HG02973 (cell line): ENCODE results near the gene OGG1.
A peak's percentile ranks its signal among the peaks of the same experiment; 100 is the strongest.

ENCODE experiments used
- ATAC-seq: cut with Tn5 transposase; IDR thresholded peaks from one replicate; pipeline ENCODE4 v1.9.1; 2021; ENCODE audit warnings: moderate library complexity; ENCODE audit not compliant: unreplicated experiment

Gene OGG1

GRCh38 chr3:9749645-9750555 lies at the start of gene OGG1:
OGG1 (plus strand) TSS chr3:9749952; CDS start chr3:9750287, 335 bp downstream.
- peak; percentile 87 for ATAC-seq

GRCh38 chr3:9700536-9700935 lies 49.2 kb upstream of the OGG1 start:
- ATAC-seq: no peak

- ATAC-seq: no peak
Measured at GRCh38 chr3:9701006-9701405, 48.7 kb upstream of the OGG1 start.

GRCh38 chr3:9701711-9702110 lies 48.0 kb upstream of the OGG1 start:
- ATAC-seq: no peak

- ATAC-seq: no peak
Measured at GRCh38 chr3:9703240-9703639, 46.5 kb upstream of the OGG1 start.

- ATAC-seq: no peak
Measured at GRCh38 chr3:9703736-9704346, 45.9 kb upstream of the OGG1 start, which contains the start of gene CPNE9. CPNE9 (plus strand) TSS chr3:9703833; CDS start chr3:9703997, 164 bp downstream.

GRCh38 chr3:9704347-9705322 lies 45.1 kb upstream of the OGG1 start:
- no peak for ATAC-seq

- no peak for ATAC-seq
Measured at GRCh38 chr3:9710174-9710739, 39.5 kb upstream of the OGG1 start.

- no peak for ATAC-seq
Measured at GRCh38 chr3:9712415-9712814, 37.3 kb upstream of the OGG1 start.

- ATAC-seq: no peak
Measured at GRCh38 chr3:9713142-9713541, 36.6 kb upstream of the OGG1 start.

GRCh38 chr3:9715136-9715535 lies 34.6 kb upstream of the OGG1 start:
- ATAC-seq: no peak

- ATAC-seq: no peak
Measured at GRCh38 chr3:9715764-9716437, 33.9 kb upstream of the OGG1 start.

GRCh38 chr3:9716801-9717555 lies 32.8 kb upstream of the OGG1 start:
- no peak for ATAC-seq

GRCh38 chr3:9717563-9717962 lies 32.2 kb upstream of the OGG1 start:
- no peak for ATAC-seq

- ATAC-seq: no peak
Measured at GRCh38 chr3:9718118-9718517, 31.6 kb upstream of the OGG1 start.

- ATAC-seq: no peak
Measured at GRCh38 chr3:9721015-9721699, 28.6 kb upstream of the OGG1 start.

- ATAC-seq: no peak
Measured at GRCh38 chr3:9721700-9722060, 28.1 kb upstream of the OGG1 start.

- ATAC-seq: no peak
Measured at GRCh38 chr3:9725775-9726515, 23.8 kb upstream of the OGG1 start.
